IMR-90 (cell line): ENCODE results near the gene PPT2. TPM values are rescaled to one million over a fixed set of nuclear protein-coding genes. Genes with fewer than 3 reads are reported as not detected.

Experiments
- ATAC-seq: fragments of 200-7000 bp; cut with Tn5 transposase; 2 replicates; pipeline ENCODE4 v1.9.1; 2020; ENCODE audit warnings: low read depth, mild to moderate bottlenecking, moderate library complexity
- BruUV-seq: library from RNA; stranded (reverse); fragments of 400-500 nt; replicated peaks from 2 replicates; lab custom pipeline; 2021; lab: Mats Ljungman, UMichigan
- CTCF ChIA-PET: fragments of 300-600 bp; formaldehyde crosslinking; extraction: SDS; loops from one replicate; lab custom pipeline; 2021; ENCODE audit warnings: antibody characterized with exemption; lab: Yijun Ruan, JAX
- POLR2A ChIA-PET: fragments of 300-600 bp; sonication (Branson Sonifier 250); formaldehyde crosslinking; loops from one replicate; lab custom pipeline; 2022; ENCODE audit warnings: antibody characterized with exemption; ENCODE audit not compliant: unreplicated experiment; lab: Charles Lee
- DNase-seq: peaks from one replicate; pipeline ENCODE4 v3.0.0; 2013
- H2AFZ ChIP-seq: replicated peaks from 2 replicates; pipeline ENCODE3; 2013; ENCODE audit warnings: low read length, mild to moderate bottlenecking; ENCODE audit not compliant: poor library complexity
- H2AK5ac ChIP-seq: 2 replicates; pipeline ENCODE4 v1.6.1; 2013; ENCODE audit warnings: low read depth, low read length, inconsistent platforms
- H2AK9ac ChIP-seq: replicated peaks from 2 replicates; pipeline ENCODE3; 2013; ENCODE audit warnings: mild to moderate bottlenecking, low read depth, low read length, moderate library complexity; ENCODE audit not compliant: poor library complexity
- H2BK120ac ChIP-seq: 2 replicates; pipeline ENCODE4 v1.6.1; 2013; ENCODE audit warnings: low read depth, low read length, inconsistent platforms
- H2BK15ac ChIP-seq: 3 replicates; pipeline ENCODE4 v1.6.1; 2013; ENCODE audit warnings: low read depth, low read length, inconsistent platforms
- H2BK20ac ChIP-seq: 2 replicates; pipeline ENCODE4 v1.6.1; 2013; ENCODE audit warnings: low read depth, mild to moderate bottlenecking, inconsistent platforms, low read length, moderate library complexity
- H2BK5ac ChIP-seq: 2 replicates; pipeline ENCODE4 v1.6.1; 2013; ENCODE audit warnings: mild to moderate bottlenecking, low read depth, low read length, inconsistent platforms; ENCODE audit not compliant: poor library complexity, severe bottlenecking
- H3K14ac ChIP-seq: replicated peaks from 2 replicates; pipeline ENCODE4 v1.6.1; 2013; ENCODE audit warnings: low read depth, low read length, inconsistent platforms
- H3K18ac ChIP-seq: 2 replicates; pipeline ENCODE4 v1.6.1; 2013; ENCODE audit warnings: low read depth, low read length, control low read depth
- H3K23ac ChIP-seq: 2 replicates; pipeline ENCODE4 v1.6.1; 2013; ENCODE audit warnings: low read depth, low read length, inconsistent platforms
- H3K27ac ChIP-seq: 2 replicates; pipeline ENCODE4 v1.5.1; 2013; ENCODE audit warnings: mild to moderate bottlenecking, control low read depth, low read length; ENCODE audit not compliant: insufficient read depth
- H3K27me3 ChIP-seq: 2 replicates; pipeline ENCODE4 v1.6.1; 2013; ENCODE audit warnings: low read length; ENCODE audit not compliant: control insufficient read depth, insufficient read depth
- H3K36me3 ChIP-seq: 2 replicates; pipeline ENCODE4 v1.6.1; 2013; ENCODE audit warnings: low read length, mixed read lengths; ENCODE audit not compliant: control insufficient read depth, insufficient read depth
- H3K4ac ChIP-seq: 2 replicates; pipeline ENCODE4 v1.6.1; 2013; ENCODE audit warnings: low read depth, low read length, inconsistent platforms
- H3K4me1 ChIP-seq: 2 replicates; pipeline ENCODE4 v1.6.1; 2013; ENCODE audit warnings: low read length, mixed read lengths; ENCODE audit not compliant: control insufficient read depth, insufficient read depth
- H3K4me2 ChIP-seq: 2 replicates; pipeline ENCODE4 v1.6.1; 2013; ENCODE audit warnings: low read depth, mild to moderate bottlenecking, control low read depth, low read length, moderate library complexity
- H3K4me3 ChIP-seq: 2 replicates; pipeline ENCODE4 v1.5.1; 2013; ENCODE audit warnings: low read depth, mild to moderate bottlenecking, control low read depth, low read length, moderate library complexity; ENCODE audit not compliant: insufficient read depth
- H3K56ac ChIP-seq: 2 replicates; pipeline ENCODE4 v1.6.1; 2013; ENCODE audit warnings: low read length, inconsistent platforms; ENCODE audit not compliant: insufficient read depth; ENCODE audit errors: extremely low read depth
- H3K79me1 ChIP-seq, 2 experiments: 2 replicates each; pipeline ENCODE4 v1.6.1; 2013; ENCODE audit warnings: low read length in 2 of 2, inconsistent platforms in 1 of 2, low read depth in 1 of 2
- H3K9ac ChIP-seq: 2 replicates; pipeline ENCODE4 v1.6.1; 2013; ENCODE audit warnings: low read depth, low read length, control low read depth
- H3K9me1 ChIP-seq: 2 replicates; pipeline ENCODE4 v1.6.1; 2013; ENCODE audit warnings: low read length, inconsistent platforms; ENCODE audit not compliant: insufficient read depth
- H3K9me3 ChIP-seq: 2 replicates; pipeline ENCODE4 v1.6.1; 2013; ENCODE audit warnings: low read length; ENCODE audit not compliant: control insufficient read depth, insufficient read depth
- H4K20me1 ChIP-seq: 2 replicates; pipeline ENCODE4 v1.6.1; 2013; ENCODE audit warnings: low read length, inconsistent platforms; ENCODE audit not compliant: insufficient read depth
- H4K5ac ChIP-seq: 2 replicates; pipeline ENCODE4 v1.6.1; 2013; ENCODE audit warnings: mild to moderate bottlenecking, low read depth, low read length, control low read depth
- H4K8ac ChIP-seq, 2 experiments: 2 replicates each; pipeline ENCODE4 v1.6.1; 2013; ENCODE audit warnings: low read depth in 2 of 2, low read length in 2 of 2, control low read depth in 1 of 2, inconsistent platforms in 1 of 2
- H4K91ac ChIP-seq: 2 replicates; pipeline ENCODE4 v1.6.1; 2013; ENCODE audit warnings: low read depth, low read length, inconsistent platforms; ENCODE audit not compliant: insufficient read depth
- FOS ChIP-seq: fragments of 150-350 bp; IDR thresholded peaks from 2 replicates; pipeline ENCODE4 v1.6.1; 2016; ENCODE audit warnings: low read depth, low read length
- NFE2L2 ChIP-seq: fragments of 150-350 bp; IDR thresholded peaks from 2 replicates; pipeline ENCODE4 v1.6.1; 2016; ENCODE audit warnings: low read depth, mild to moderate bottlenecking, low read length
- RAD21 ChIP-seq: IDR thresholded peaks from 2 replicates; pipeline ENCODE4 v1.6.1; 2012; ENCODE audit warnings: low read length, improper control_type of control experiment
- RCOR1 ChIP-seq: IDR thresholded peaks from 2 replicates; pipeline ENCODE4 v1.6.1; 2012; ENCODE audit warnings: mild to moderate bottlenecking, low read length, improper control_type of control experiment; ENCODE audit not compliant: insufficient replicate concordance
- USF2 ChIP-seq: fragments of 150-350 bp; IDR thresholded peaks from 2 replicates; pipeline ENCODE4 v1.6.1; 2017; ENCODE audit warnings: mild to moderate bottlenecking, antibody characterized with exemption, low read length, low read depth
- WGBS, 2 experiments: methylation state at CpG; one replicate each; pipeline versions ENCODE4 v1.1.5 to v1.1.7; 2013; ENCODE audit warnings: missing lambda C conversion rate in 2 of 2; ENCODE audit not compliant: insufficient read length in 1 of 2; ENCODE audit errors: extremely low coverage in 2 of 2; 5-methylcytosine and 5-hydroxymethylcytosine counted together
- dilution Hi-C: fragments of 300-500 bp; cut with HindIII; formaldehyde crosslinking; loops from one replicate; pipeline ENCODE4 v1.14.3; 2018; ENCODE audit warnings: low sequenced_read_pairs; ENCODE audit not compliant: unreplicated experiment
- in situ Hi-C: fragments of 300-500 bp; cut with MboI; formaldehyde crosslinking; loops from 3 replicates; pipeline ENCODE4 v1.14.3; 2019; ENCODE audit warnings: low sequenced_read_pairs, inconsistent platforms, mixed read lengths
- intact Hi-C: fragments of 100-400 bp; cut with micrococcal nuclease; formaldehyde crosslinking; loops from 2 replicates; pipeline ENCODE4 v1.10.0; 2022
- polyA plus RNA-seq, 3 experiments: library from polyadenylated mRNA; depleted of rRNA; stranded (reverse); fragments of >200 nt; gene quantifications; 2 replicates each; pipeline ENCODE4 v1.2.3, GENCODE V29; 2012; ENCODE audit warnings: low replicate concordance in 1 of 3
- total RNA-seq: library from RNA; depleted of rRNA; stranded (reverse); fragments of >200 nt; gene quantifications from 2 replicates; pipeline ENCODE4 v1.2.3, GENCODE V29; 2012

PPT2 gene
- total and polyA plus RNA-seq, 2 of the 4 experiments (the other 2 are of a cell fraction) = 3.2 to 16.2 TPM

DNA sequence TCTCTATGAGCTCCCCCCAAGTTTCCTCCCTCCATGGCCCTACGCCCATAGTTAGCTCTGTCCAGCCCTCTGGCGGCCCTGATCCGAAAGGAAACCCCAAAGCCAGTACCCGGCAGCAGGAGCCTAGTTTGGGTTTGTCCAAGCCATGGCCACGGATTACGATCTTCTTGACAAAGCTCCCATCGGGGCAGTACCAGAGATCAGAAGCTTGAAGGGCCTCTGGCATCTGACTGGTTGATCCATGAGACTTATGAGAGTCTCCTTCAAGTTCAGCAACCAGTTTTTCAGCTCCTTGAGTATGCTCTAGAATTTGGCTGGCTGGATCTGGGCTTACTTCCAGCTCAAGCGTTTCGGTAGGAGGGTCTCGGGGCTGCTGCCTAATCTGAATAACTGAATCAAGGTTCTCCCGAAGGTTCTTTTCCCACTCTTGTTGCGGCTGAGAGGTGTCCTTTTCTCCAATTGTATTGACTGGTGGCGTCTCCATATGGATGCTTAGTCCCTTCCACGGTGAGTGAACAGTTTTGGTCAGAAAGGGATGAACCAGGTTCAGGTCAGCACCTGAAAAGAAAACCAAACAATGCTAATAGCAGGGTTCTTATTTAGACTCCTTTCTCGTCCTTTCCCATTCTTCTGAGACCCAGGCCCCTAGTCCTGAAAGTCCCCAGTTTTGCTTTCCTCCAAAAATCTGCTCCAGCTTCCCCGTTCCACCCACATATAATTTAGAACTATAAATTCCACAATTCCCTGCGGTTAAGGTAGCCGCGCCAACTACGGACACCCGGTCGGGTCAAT lies 24.4 kb upstream of the PPT2 start:
- peaks cover 8% of the 10 kb centered on the region for H3K4me1 ChIP-seq
- H3K36me3 ChIP-seq = peaks cover 3% of the 10 kb centered on the region; the same call in 1 of the 2 replicates
- peak overlapping the region; percentile 73 for H4K91ac ChIP-seq
- peaks cover 31 to 40% of the 10 kb centered on the region in 2 experiments for H3K79me1 ChIP-seq
- H3K9me1 ChIP-seq = peaks cover 10% of the 10 kb centered on the region
- no peak overlapping the region for H2BK15ac ChIP-seq
- peak overlapping the region; percentile 72 for H3K4me3 ChIP-seq
- 72% methylated on average over 9 of the region's 22 CpGs; no CpG with 5 or more reads in 1 of the 2 experiments for WGBS, 2 experiments
- H3K4ac ChIP-seq = peak overlapping the region; percentile 86
- H3K18ac ChIP-seq = no peak overlapping the region
- H3K23ac ChIP-seq = peak overlapping the region; percentile 75; the same call in 1 of the 2 replicates
- H2AK5ac ChIP-seq = peak overlapping the region; percentile 31
- CTCF ChIA-PET = interaction anchor here (2.4 kb wide), 1 partner anchor 11 kb away, joined by 12 read pairs; no protein-coding TSS in a partner anchor
- dilution Hi-C loops = no loop called here
- H3K9me3 ChIP-seq = no peaks in the 10 kb centered on the region
- BruUV-seq = no TSS peak
- intact Hi-C loops = loop anchor here (1.0 kb wide), 1 partner anchor 66 kb away; no protein-coding TSS in a partner anchor
- peak overlapping the region; percentile 51 for H4K5ac ChIP-seq
- H3K27me3 ChIP-seq = no peaks in the 10 kb centered on the region
- peak overlapping the region; percentile 87 for H3K14ac ChIP-seq
- ATAC-seq (peak; percentile 4), DNase-seq (no peak)
- H2BK20ac ChIP-seq = peak overlapping the region; percentile 59; the same call in 1 of the 2 replicates
- H2BK5ac ChIP-seq = peak overlapping the region; percentile 80
- POLR2A ChIA-PET = interaction anchor here (0.7 kb wide), 1 partner anchor 82 kb away, joined by 3 read pairs; no protein-coding TSS in a partner anchor
- H4K20me1 ChIP-seq = no peaks in the 10 kb centered on the region
- in situ Hi-C loops = no loop called here
- TF ChIP-seq FOS (no peak), RCOR1 (no peak), NFE2L2 (no peak), USF2 (no peak), RAD21 (no peak)
- peak overlapping the region; percentile 66 for H3K9ac ChIP-seq
- H3K56ac ChIP-seq = peak overlapping the region; percentile 61
- peak overlapping the region; percentile 83 to 88 for H4K8ac ChIP-seq
- peak overlapping the region; percentile 85 for H2BK120ac ChIP-seq
- peak overlapping the region; percentile 84 for H3K27ac ChIP-seq
- H2AK9ac ChIP-seq = peak overlapping the region; percentile 87
- H3K4me2 ChIP-seq = peak overlapping the region; percentile 88
- H2AFZ ChIP-seq = peak overlapping the region; percentile 97
